NB4 (cell line): ENCODE data around the gene SPC24.
"Not testable (repeated sequence)": the region's sequence is repeated elsewhere in the genome, so short reads cannot be mapped to it uniquely, and the experiment has no call there.

Source experiments
- TF ChIP-seq, protein P1 (sequence below): IDR thresholded peaks from one replicate; pipeline ENCODE4 v1.5.1; 2012; ENCODE audit warnings: low read depth, low read length
- TF ChIP-seq, protein P2 (sequence below): IDR thresholded peaks from 2 replicates; pipeline ENCODE4 v1.6.1; 2011; ENCODE audit warnings: low read depth, low read length

- TF ChIP-seq, protein P1, sequence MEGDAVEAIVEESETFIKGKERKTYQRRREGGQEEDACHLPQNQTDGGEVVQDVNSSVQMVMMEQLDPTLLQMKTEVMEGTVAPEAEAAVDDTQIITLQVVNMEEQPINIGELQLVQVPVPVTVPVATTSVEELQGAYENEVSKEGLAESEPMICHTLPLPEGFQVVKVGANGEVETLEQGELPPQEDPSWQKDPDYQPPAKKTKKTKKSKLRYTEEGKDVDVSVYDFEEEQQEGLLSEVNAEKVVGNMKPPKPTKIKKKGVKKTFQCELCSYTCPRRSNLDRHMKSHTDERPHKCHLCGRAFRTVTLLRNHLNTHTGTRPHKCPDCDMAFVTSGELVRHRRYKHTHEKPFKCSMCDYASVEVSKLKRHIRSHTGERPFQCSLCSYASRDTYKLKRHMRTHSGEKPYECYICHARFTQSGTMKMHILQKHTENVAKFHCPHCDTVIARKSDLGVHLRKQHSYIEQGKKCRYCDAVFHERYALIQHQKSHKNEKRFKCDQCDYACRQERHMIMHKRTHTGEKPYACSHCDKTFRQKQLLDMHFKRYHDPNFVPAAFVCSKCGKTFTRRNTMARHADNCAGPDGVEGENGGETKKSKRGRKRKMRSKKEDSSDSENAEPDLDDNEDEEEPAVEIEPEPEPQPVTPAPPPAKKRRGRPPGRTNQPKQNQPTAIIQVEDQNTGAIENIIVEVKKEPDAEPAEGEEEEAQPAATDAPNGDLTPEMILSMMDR, result not testable (repeated sequence)
- TF ChIP-seq, protein P2, sequence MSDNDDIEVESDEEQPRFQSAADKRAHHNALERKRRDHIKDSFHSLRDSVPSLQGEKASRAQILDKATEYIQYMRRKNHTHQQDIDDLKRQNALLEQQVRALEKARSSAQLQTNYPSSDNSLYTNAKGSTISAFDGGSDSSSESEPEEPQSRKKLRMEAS, result not testable (repeated sequence)
Measured at GRCh38 chr19:11180975-11181374, 25.4 kb upstream of the SPC24 start.
